Endothelial cell of umbilical vein (primary cell): ENCODE measurements around the gene DDX39A.
A peak's percentile ranks its signal among the peaks of the same experiment; 100 is the strongest.

Experiments used
- CTCF ChIP-seq, 2 donors: IDR thresholded peaks; 1 replicate in 1 of 2; 2 replicates in 1 of 2; pipeline ENCODE4 v1.5.1; 2011; ENCODE audit warnings: low read length in 2 of 2, mild to moderate bottlenecking in 2 of 2, moderate library complexity in 2 of 2, control low read depth in 1 of 2, inconsistent platforms in 1 of 2, low read depth in 1 of 2; ENCODE audit not compliant: insufficient read depth in 1 of 2; ENCODE audit errors: extremely low read depth in 1 of 2
- EZH2 ChIP-seq: IDR thresholded peaks from 2 replicates; pipeline ENCODE4 v1.6.1; 2012; ENCODE audit warnings: borderline replicate concordance, low read depth, mild to moderate bottlenecking, moderate library complexity, low read length, inconsistent platforms; ENCODE audit not compliant: severe bottlenecking
- FOS ChIP-seq: IDR thresholded peaks from 2 replicates; pipeline ENCODE4 v1.6.1; 2011; ENCODE audit warnings: mild to moderate bottlenecking, low read length, moderate library complexity, borderline replicate concordance; ENCODE audit not compliant: insufficient read depth
- GATA2 ChIP-seq: IDR thresholded peaks from 2 replicates; pipeline ENCODE4 v1.7.0; 2011; ENCODE audit warnings: low read depth, mild to moderate bottlenecking, moderate library complexity, mixed read lengths, low read length; ENCODE audit not compliant: insufficient read length, insufficient read depth
- JUN ChIP-seq: IDR thresholded peaks from 2 replicates; pipeline ENCODE4 v1.6.1; 2011; ENCODE audit warnings: borderline replicate concordance, low read depth; ENCODE audit not compliant: insufficient read length, insufficient read depth
- MAX ChIP-seq: IDR thresholded peaks from 2 replicates; pipeline ENCODE4 v1.6.1; 2011; ENCODE audit not compliant: insufficient read depth, insufficient read length
- MYC ChIP-seq: IDR thresholded peaks from one replicate; pipeline ENCODE4 v1.6.1; 2011; ENCODE audit warnings: mild to moderate bottlenecking, low read depth, low read length
- POLR2A ChIP-seq: IDR thresholded peaks from 2 replicates; pipeline ENCODE4 v1.6.1; 2012; ENCODE audit warnings: low read depth, mild to moderate bottlenecking, control low read depth, low read length
- POLR2AphosphoS5 ChIP-seq: IDR thresholded peaks from 2 replicates; pipeline ENCODE4 v1.6.1; 2012; ENCODE audit warnings: low read depth, mild to moderate bottlenecking, control low read depth, low read length, moderate library complexity; ENCODE audit not compliant: insufficient read depth

GRCh38 chr19:14440049-14440448, 20.9 kb upstream of the DDX39A start:
- TF ChIP-seq CTCF (IDR thresholded peaks at IDR 0.05; ENCODE audit: extremely low read depth in 1 of 2, insufficient read depth in 1 of 2, low read depth in 1 of 2, low read length in 2 of 2) (no peak), MYC (no peak), EZH2 (no peak), POLR2A (no peak), POLR2AphosphoS5 (peak; percentile 50), MAX (no peak), GATA2 (no peak), JUN (no peak), FOS (no peak)
